Epithelial cell of esophagus (primary cell): Measurements from ENCODE around the gene ADAMTSL2.

Experiments
- DNase-seq: peaks from one replicate; pipeline ENCODE4 v3.0.0; 2010; ENCODE audit warnings: low read depth
- H3K4me3 ChIP-seq: 2 replicates; pipeline ENCODE4 v1.5.1; 2011; ENCODE audit warnings: mild to moderate bottlenecking, low read length, control low read depth
- CTCF ChIP-seq: IDR thresholded peaks from 2 replicates; pipeline ENCODE4 v1.5.1; 2011; ENCODE audit warnings: low read depth, mild to moderate bottlenecking, low read length, control low read depth, inconsistent platforms; ENCODE audit not compliant: insufficient read depth; ENCODE audit errors: missing control alignments

ADAMTSL2 gene

GRCh38 chr9:133566817-133567216 lies 32.3 kb downstream of the ADAMTSL2 start:
- no peak for DNase-seq
- no peak for TF ChIP-seq CTCF

GRCh38 chr9:133568186-133568585 lies 33.7 kb downstream of the ADAMTSL2 start:
- DNase-seq: no peak
- no peak for TF ChIP-seq CTCF
- H3K4me3 ChIP-seq: no peak overlapping the region

More at GRCh38 chr9:133566817-133567216, 32.3 kb downstream of the ADAMTSL2 start:
- no peak overlapping the region for H3K4me3 ChIP-seq

- H3K4me3 ChIP-seq: no peak overlapping the region
- no peak for DNase-seq
- TF ChIP-seq CTCF: no peak
Observed at GRCh38 chr9:133569121-133569785, 34.7 kb downstream of the ADAMTSL2 start.

- no peak for DNase-seq
- no peak overlapping the region for H3K4me3 ChIP-seq
- TF ChIP-seq CTCF: no peak
Observed at GRCh38 chr9:133569891-133570690, 35.6 kb downstream of the ADAMTSL2 start.

GRCh38 chr9:133570691-133571080 lies 36.2 kb downstream of the ADAMTSL2 start:
- no peak for DNase-seq
- TF ChIP-seq CTCF: no peak
- H3K4me3 ChIP-seq: no peak overlapping the region

- DNase-seq: no peak
- TF ChIP-seq CTCF: no peak
- no peak overlapping the region for H3K4me3 ChIP-seq
Observed at GRCh38 chr9:133571391-133571890, 36.9 kb downstream of the ADAMTSL2 start.
